OCI-LY1 (cell line): ENCODE results near the gene ABLIM3.

ENCODE experiments used
- CTCF ChIP-seq: fragments of 200-600 bp; sonication (generic), shearing (Covaris generic); IDR thresholded peaks from 2 replicates; pipeline ENCODE4 v1.5.1; 2017; ENCODE audit warnings: mild to moderate bottlenecking, antibody characterized with exemption, low read length, moderate library complexity, mixed read lengths
- EZH2 ChIP-seq: fragments of 200-600 bp; sonication (generic), shearing (Covaris generic); IDR thresholded peaks from 2 replicates; pipeline ENCODE4 v1.8.0; 2017; ENCODE audit warnings: borderline replicate concordance, mixed run types, mild to moderate bottlenecking, antibody characterized with exemption, low read length, moderate library complexity, mixed read lengths

- no peak for TF ChIP-seq CTCF
- no peak for TF ChIP-seq EZH2
Observed at GRCh38 chr5:149200355-149200754, 59.1 kb downstream of the ABLIM3 start.
